Heart right ventricle (tissue), 16 donors: ENCODE measurements around the gene GUCY2C. TPM values are rescaled to one million over a fixed set of nuclear protein-coding genes. Genes with fewer than 3 reads are reported as not detected.

Experiments
- ATAC-seq, 8 donors: fragments of 200-7000 bp; cut with Tn5 transposase; one replicate each; pipeline ENCODE4 v1.9.1; 2020; ENCODE audit warnings: mild to moderate bottlenecking in 8 of 8, moderate library complexity in 8 of 8, moderate number of reproducible peaks in 1 of 8
- DNase-seq, 2 donors: peaks; one replicate each; pipeline ENCODE4 v3.0.0-alpha.2; 2020
- H3K27ac ChIP-seq, 10 donors: fragments of 200-600 bp; sonication (generic) in 2 of 10; one replicate each; pipeline versions ENCODE4 v1.5.0 to v1.8.0; 2020 to 2022; ENCODE audit warnings: mild to moderate bottlenecking in 3 of 10
- H3K27me3 ChIP-seq, 7 donors: fragments of 200-600 bp; one replicate each; pipeline ENCODE4 v1.8.0; 2021 to 2022; ENCODE audit warnings: mild to moderate bottlenecking in 2 of 7
- H3K36me3 ChIP-seq, 9 donors: fragments of 200-600 bp; sonication (generic) in 1 of 9; one replicate each; pipeline versions ENCODE4 v1.5.0 to v1.8.0; 2020 to 2022; ENCODE audit warnings: mild to moderate bottlenecking in 2 of 9
- H3K4me1 ChIP-seq, 9 donors: fragments of 200-600 bp; sonication (generic) in 1 of 9; one replicate each; pipeline versions ENCODE4 v1.5.0 to v1.8.0; 2020 to 2022; ENCODE audit warnings: mild to moderate bottlenecking in 4 of 9
- H3K4me3 ChIP-seq, 10 donors: fragments of 200-600 bp; sonication (generic) in 2 of 10; one replicate each; pipeline versions ENCODE4 v1.5.0 to v1.8.0; 2020 to 2022; ENCODE audit warnings: mild to moderate bottlenecking in 7 of 10, moderate library complexity in 2 of 10
- H3K9me3 ChIP-seq, 11 donors: fragments of 200-600 bp in 10 of 11; sonication (generic) in 2 of 11; one replicate each; pipeline versions ENCODE4 v1.5.0 to v1.8.0; 2013 to 2022; ENCODE audit warnings: mild to moderate bottlenecking in 2 of 11, control low read depth in 1 of 11, moderate library complexity in 1 of 11
- WGBS, 2 donors: extraction: QIAGEN DNeasy Blood & Tissue Kit; methylation state at CpG; one replicate each; pipeline ENCODE4 v1.1.7; 2013; ENCODE audit warnings: inconsistent platforms in 1 of 2; 5-methylcytosine and 5-hydroxymethylcytosine counted together
- intact Hi-C, 10 donors: fragments of 100-400 bp; cut with DNase I; formaldehyde crosslinking; loops; one replicate each; pipeline versions ENCODE4 v1.11.1 to v1.14.2; 2022
- polyA plus RNA-seq, 2 donors: library from polyadenylated mRNA; stranded (reverse); fragments of 200-250 nt; gene quantifications; one replicate each; pipeline ENCODE4 v1.2.3, GENCODE V29; 2013
- total RNA-seq, 10 donors: library from RNA; stranded (reverse); fragmentation: NEBNext Ultra II Directional in 3 of 10; extraction: Animal tissue kit (Norgen Biotek cat#: 25700) in 3 of 10; gene quantifications; one replicate each; pipeline versions ENCODE4 v1.2.1 to v1.2.4, GENCODE V29; 2021 to 2023
- TF ChIP-seq, protein P1 (sequence below), 9 donors: fragments of 200-600 bp; sonication (generic) in 2 of 9; IDR thresholded peaks; one replicate each; pipeline versions ENCODE4 v1.5.0 to v1.8.0; 2021 to 2022; ENCODE audit warnings: antibody characterized with exemption in 9 of 9, mild to moderate bottlenecking in 5 of 9, moderate library complexity in 1 of 9
- donor health status: Arrhythmogenic right ventricular cardiomyopathy.
- donor health status: ischemic (EF 13 %, LVEDD 7.1; RV severe dilation, severe dysfunction).
- donor health status: healthy with polysubstance abuse.
- donor health status: DM: no; HTN: yes; CAD: no.
- donor health status: DM: no; HTN: no; CAD: no.
- donor health status: ischemic (EF 25% LVEDD 6.9; RV normal size, moderate dysfunction).
- donor health status: ischemic (EF 25% LVEDD 5.7; RV mildly dilated, moderate dysfunction).
- donor health status: healthy.
- donor health status: DM: yes; HTN: yes; CAD: no.
- donor health status: Ischemic cardiomyopathy.
- donor health status: ischemic (EF 35%, LVEDD 5.7; RV mildly dilated, moderate dysfunction).
- donor health status: nonischemic (EF 11% LVEDD 7.7; RV severe dilation, severe dysfunction).
- donor health status: DM: yes; HTN: yes; CAD: no.
- donor health status: PGD.
- donor health status: ischemic (EF 29% LVEDD 5.4; RV normal size, mild dysfunction).
- donor health status: nonischemic (EF 23%, LVEDD 6.1; RV moderate dilation, normal function).

GUCY2C gene
- total and polyA plus RNA-seq, 12 donors, result 0.01 to 0.15 (median 0.06) TPM; not detected in 9

DNA sequence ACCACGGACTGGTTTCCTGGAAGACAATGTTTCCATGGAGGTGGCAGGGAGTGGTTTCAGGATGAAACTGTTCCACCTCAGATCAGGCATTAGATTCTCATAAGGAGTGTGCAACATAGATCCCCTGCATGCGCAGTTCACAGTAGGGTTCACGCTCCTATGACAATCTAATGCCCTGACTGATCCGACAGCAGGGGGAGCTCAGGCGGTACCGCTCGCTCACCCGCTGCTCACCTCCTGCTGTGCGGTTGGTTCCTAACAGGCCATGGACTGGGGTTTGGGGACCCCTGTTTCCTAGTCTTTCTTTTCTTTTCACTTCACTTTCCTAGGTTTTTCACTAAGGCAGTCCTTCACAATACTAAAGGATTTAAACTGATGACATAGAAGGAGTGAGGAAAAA is 39.6 kb downstream of the GUCY2C start:
- Histone ChIP-seq H3K27me3 (no peaks in the 10 kb centered on the region), H3K9me3 (no peaks in the 10 kb centered on the region), H3K27ac (no peak overlapping the region), H3K4me3 (no peak overlapping the region), H3K36me3 (no peaks in the 10 kb centered on the region), H3K4me1 (no peaks in the 10 kb centered on the region)
- TF ChIP-seq, protein P1, sequence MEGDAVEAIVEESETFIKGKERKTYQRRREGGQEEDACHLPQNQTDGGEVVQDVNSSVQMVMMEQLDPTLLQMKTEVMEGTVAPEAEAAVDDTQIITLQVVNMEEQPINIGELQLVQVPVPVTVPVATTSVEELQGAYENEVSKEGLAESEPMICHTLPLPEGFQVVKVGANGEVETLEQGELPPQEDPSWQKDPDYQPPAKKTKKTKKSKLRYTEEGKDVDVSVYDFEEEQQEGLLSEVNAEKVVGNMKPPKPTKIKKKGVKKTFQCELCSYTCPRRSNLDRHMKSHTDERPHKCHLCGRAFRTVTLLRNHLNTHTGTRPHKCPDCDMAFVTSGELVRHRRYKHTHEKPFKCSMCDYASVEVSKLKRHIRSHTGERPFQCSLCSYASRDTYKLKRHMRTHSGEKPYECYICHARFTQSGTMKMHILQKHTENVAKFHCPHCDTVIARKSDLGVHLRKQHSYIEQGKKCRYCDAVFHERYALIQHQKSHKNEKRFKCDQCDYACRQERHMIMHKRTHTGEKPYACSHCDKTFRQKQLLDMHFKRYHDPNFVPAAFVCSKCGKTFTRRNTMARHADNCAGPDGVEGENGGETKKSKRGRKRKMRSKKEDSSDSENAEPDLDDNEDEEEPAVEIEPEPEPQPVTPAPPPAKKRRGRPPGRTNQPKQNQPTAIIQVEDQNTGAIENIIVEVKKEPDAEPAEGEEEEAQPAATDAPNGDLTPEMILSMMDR (IDR thresholded peaks at IDR 0.05), result no peak
- 88 to 89% methylated on average over 9 of the region's 9 CpGs for WGBS, 2 donors
- ATAC-seq (no peak), DNase-seq (no peak)
- intact Hi-C loops, result no loop called here

DNA sequence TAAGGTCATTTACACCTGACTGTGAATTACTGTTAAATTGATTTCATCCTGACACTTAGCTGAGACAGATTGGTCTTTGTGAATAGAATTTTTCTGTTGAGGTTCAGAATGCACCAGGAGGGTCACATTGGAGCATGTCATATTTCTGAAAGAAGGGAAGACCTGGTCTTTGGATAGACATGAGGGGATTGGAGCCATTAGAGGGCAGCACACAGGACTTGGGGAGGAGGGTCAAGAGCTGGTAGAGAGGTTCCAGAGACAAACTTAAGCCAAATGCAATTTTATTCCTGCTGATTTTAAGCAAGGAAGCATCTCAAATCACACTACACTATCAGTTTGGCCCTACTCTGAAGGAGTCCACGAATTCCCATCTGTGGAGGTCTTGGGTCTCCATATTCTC is 41.1 kb downstream of the GUCY2C start:
- no peak for ATAC-seq
- WGBS, 2 donors, result 90 to 98% methylated on average over 1 of the region's 1 CpG

DNA sequence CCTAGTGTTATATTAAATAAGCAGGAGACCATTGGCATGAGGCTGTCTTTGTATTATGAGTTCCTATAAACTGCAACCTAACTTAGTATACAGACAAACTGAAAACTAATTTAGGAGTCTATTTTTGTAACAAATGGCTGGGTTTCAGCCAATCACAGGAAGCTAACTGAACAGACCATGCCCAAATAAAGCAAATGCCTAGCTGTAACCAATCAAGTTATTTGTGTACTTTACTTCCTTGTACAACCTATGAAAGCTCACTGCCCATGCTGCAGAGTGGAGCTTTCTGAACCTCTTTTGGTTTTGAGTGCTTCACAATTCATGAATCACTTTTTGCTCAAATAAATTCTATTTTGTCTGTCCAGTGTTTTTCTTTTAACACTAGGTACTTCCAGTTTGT is 41.6 kb downstream of the GUCY2C start:
- ATAC-seq (no peak), DNase-seq (no peak)
- Histone ChIP-seq H3K36me3 (no peaks in the 10 kb centered on the region), H3K4me1 (no peaks in the 10 kb centered on the region), H3K9me3 (no peaks in the 10 kb centered on the region), H3K27ac (no peak overlapping the region), H3K27me3 (no peaks in the 10 kb centered on the region), H3K4me3 (no peak overlapping the region)
- TF ChIP-seq, protein P1 (IDR thresholded peaks at IDR 0.05), result no peak
- intact Hi-C loops, result no loop called here

More for the DNA sequence above, 41.1 kb downstream of the GUCY2C start:
- TF ChIP-seq, protein P1 (IDR thresholded peaks at IDR 0.05), result no peak
- no peaks in the 10 kb centered on the region for H3K27me3 ChIP-seq
- no peaks in the 10 kb centered on the region for H3K36me3 ChIP-seq
- no peak overlapping the region for H3K4me3 ChIP-seq
- intact Hi-C loops, result no loop called here
- H3K27ac ChIP-seq, result no peak overlapping the region
- H3K4me1 ChIP-seq, result no peaks in the 10 kb centered on the region
- no peaks in the 10 kb centered on the region for H3K9me3 ChIP-seq
- no peak for DNase-seq

DNA sequence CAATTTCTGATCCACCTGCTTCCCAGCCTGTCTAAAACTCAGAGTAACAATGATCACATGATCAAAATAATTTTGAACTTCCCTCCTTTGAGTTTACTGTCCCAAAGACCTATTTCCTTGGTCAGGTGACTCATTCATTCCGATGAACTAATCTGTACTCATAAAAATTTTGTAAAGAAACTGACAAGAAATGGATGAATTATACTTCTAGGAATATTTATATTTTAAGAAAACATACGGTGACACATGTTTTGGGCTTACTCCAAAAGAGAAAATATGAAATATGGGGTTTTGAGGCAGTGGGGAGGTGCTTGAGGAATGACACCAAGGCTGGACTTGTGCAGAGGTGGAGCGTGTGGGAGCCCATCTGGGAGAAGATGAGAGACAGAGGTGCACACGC is 42.0 kb downstream of the GUCY2C start:
- DNase-seq (no peak), ATAC-seq (no peak)
- H3K4me3 ChIP-seq, result no peak overlapping the region
- H3K27ac ChIP-seq, result no peak overlapping the region
- no peaks in the 10 kb centered on the region for H3K4me1 ChIP-seq
- intact Hi-C loops, result no loop called here
- TF ChIP-seq, protein P1 (IDR thresholded peaks at IDR 0.05), result no peak
- no peaks in the 10 kb centered on the region for H3K27me3 ChIP-seq
- 92 to 93% methylated on average over 4 of the region's 4 CpGs for WGBS, 2 donors
- no peaks in the 10 kb centered on the region for H3K9me3 ChIP-seq
- no peaks in the 10 kb centered on the region for H3K36me3 ChIP-seq

DNA sequence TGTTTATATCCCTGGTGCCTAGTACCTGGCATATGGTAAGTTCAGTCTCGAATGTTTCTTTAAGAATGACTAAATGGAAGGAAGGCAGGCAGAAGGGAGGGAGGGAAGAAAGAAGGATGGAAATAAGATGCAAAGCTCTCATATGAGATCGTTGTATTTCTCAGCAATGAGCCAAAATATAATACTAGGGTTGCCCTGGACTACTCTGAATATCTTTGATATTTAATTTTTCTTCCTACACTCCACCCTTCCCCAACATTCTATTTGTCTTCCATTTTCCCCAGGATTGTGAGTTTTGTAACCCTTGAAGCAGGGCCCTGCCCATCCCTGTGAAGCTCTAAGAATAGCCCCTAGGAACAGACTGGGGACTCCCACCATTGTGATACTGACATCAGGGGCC is 43.9 kb downstream of the GUCY2C start:
- no peak overlapping the region for H3K4me3 ChIP-seq
- no peaks in the 10 kb centered on the region for H3K9me3 ChIP-seq
- no peak for ATAC-seq
- intact Hi-C loops, result no loop called here
- 86 to 91% methylated on average over 2 of the region's 2 CpGs for WGBS, 2 donors
- H3K36me3 ChIP-seq, result no peaks in the 10 kb centered on the region
- H3K27me3 ChIP-seq, result no peaks in the 10 kb centered on the region
- DNase-seq, result no peak
- H3K4me1 ChIP-seq, result peaks cover 0 to 6% (median 0%) of the 10 kb centered on the region in 9 donors
- TF ChIP-seq, protein P1 (IDR thresholded peaks at IDR 0.05), result no peak
- no peak overlapping the region for H3K27ac ChIP-seq
